K562 (cell line): ENCODE results near the gene IP6K2. TPM values are rescaled to one million over a fixed set of nuclear protein-coding genes. Genes with fewer than 3 reads are reported as not detected.
"Not testable (repeated sequence)": the region's sequence is repeated elsewhere in the genome, so short reads cannot be mapped to it uniquely, and the experiment has no call there.

Experiments used
- ATAC-seq: fragments of 200-7000 bp; cut with Tn5 transposase; 3 replicates; pipeline ENCODE4 v1.9.1; 2020; ENCODE audit warnings: moderate library complexity
- BruUV-seq: library from RNA; stranded (reverse); fragments of 400-500 nt; replicated peaks from 2 replicates; lab custom pipeline; 2021; lab: Mats Ljungman, UMichigan
- CTCF ChIA-PET: fragments of 300-600 bp; formaldehyde crosslinking; extraction: SDS; loops from one replicate; lab custom pipeline; 2021; ENCODE audit warnings: low intra/inter-chr PET ratio; lab: Yijun Ruan, JAX
- POLR2A ChIA-PET: fragments of 300-600, 350-650 bp; sonication (Branson Sonifier 250); formaldehyde crosslinking; extraction: SDS; loops from one replicate; lab custom pipeline; 2021; ENCODE audit warnings: antibody characterized with exemption, inconsistent platforms; lab: Yijun Ruan, JAX
- DNase-seq, 4 experiments: peaks; one replicate each; pipeline versions ENCODE4 v3.0.0 to v3.0.0-alpha.2; 2011 to 2018; ENCODE audit warnings: low spot score in 3 of 4, mixed read lengths in 3 of 4; ENCODE audit errors: extremely low read depth in 1 of 4
- FAIRE-seq: peaks from 2 replicates; lab custom pipeline; 2011; peaks lifted over from hg19 to GRCh38; lab: Jason Lieb, UNC
- H2AFZ ChIP-seq: 2 replicates; pipeline ENCODE4 v1.6.0; 2011; ENCODE audit warnings: low read depth, low read length, control low read depth, inconsistent platforms
- H3K27ac ChIP-seq: fragments of 200-600 bp; 3 replicates; pipeline ENCODE4 v1.8.0; 2011; ENCODE audit warnings: low read depth, mild to moderate bottlenecking, control low read depth, inconsistent platforms, low read length, moderate library complexity, mixed read lengths; ENCODE audit errors: extremely low read depth
- H3K27me3 ChIP-seq, 2 experiments: fragments of 300-600 bp in 1 of 2; 2 replicates in 1 of 2; 3 replicates in 1 of 2; pipeline versions ENCODE4 v1.6.0 to v1.8.0; 2011; ENCODE audit warnings: inconsistent platforms in 2 of 2, low read length in 2 of 2, mild to moderate bottlenecking in 1 of 2, mixed read lengths in 1 of 2, moderate library complexity in 1 of 2; ENCODE audit not compliant: control insufficient read depth in 2 of 2, insufficient read depth in 2 of 2
- H3K36me3 ChIP-seq: fragments of 300-600 bp; 3 replicates; pipeline ENCODE4 v1.8.0; 2011; ENCODE audit warnings: mild to moderate bottlenecking, low read length, inconsistent platforms; ENCODE audit not compliant: control insufficient read depth, insufficient read depth
- H3K4me1 ChIP-seq, 2 experiments: fragments of 200-600 bp in 1 of 2; replicated peaks in 1 of 2; 2 replicates in 1 of 2; 3 replicates in 1 of 2; pipeline versions ENCODE4 v1.5.1 to v1.8.0; 2011; ENCODE audit warnings: inconsistent platforms in 2 of 2, low read length in 2 of 2, mild to moderate bottlenecking in 1 of 2, mixed read lengths in 1 of 2, moderate library complexity in 1 of 2; ENCODE audit not compliant: control insufficient read depth in 2 of 2, insufficient read depth in 2 of 2
- H3K4me2 ChIP-seq: 2 replicates; pipeline ENCODE4 v1.6.1; 2011; ENCODE audit warnings: low read length, control low read depth, inconsistent platforms, mixed read lengths; ENCODE audit not compliant: insufficient read depth
- H3K4me3 ChIP-seq: fragments of 200-600 bp; sonication (generic), shearing (Covaris generic); 2 replicates; pipeline ENCODE4 v1.5.1; 2016; ENCODE audit warnings: control low read depth, inconsistent platforms
- H3K79me2 ChIP-seq: fragments of 200-600 bp; 3 replicates; pipeline ENCODE4 v1.8.0; 2011; ENCODE audit warnings: low read length, inconsistent platforms; ENCODE audit not compliant: control insufficient read depth, insufficient read depth
- H3K9ac ChIP-seq, 2 experiments: 2 replicates each; pipeline versions ENCODE4 v1.6.0 to v1.6.1; 2011; ENCODE audit warnings: low read depth in 2 of 2, low read length in 2 of 2, control low read depth in 1 of 2, inconsistent platforms in 1 of 2, mild to moderate bottlenecking in 1 of 2, mixed read lengths in 1 of 2; ENCODE audit not compliant: insufficient read depth in 1 of 2
- H3K9me1 ChIP-seq: one replicate; pipeline ENCODE4 v1.6.0; 2011; ENCODE audit warnings: inconsistent platforms, mild to moderate bottlenecking, low read length, moderate library complexity; ENCODE audit not compliant: control insufficient read depth, insufficient read depth
- H3K9me3 ChIP-seq: replicated peaks from 2 replicates; pipeline ENCODE4 v1.5.1; 2011; ENCODE audit warnings: low read depth, low read length, inconsistent platforms; ENCODE audit not compliant: control insufficient read depth, insufficient read depth
- H4K20me1 ChIP-seq: replicated peaks from 2 replicates; pipeline ENCODE4 v1.6.1; 2011; ENCODE audit warnings: low read length, inconsistent platforms, mixed read lengths; ENCODE audit not compliant: control insufficient read depth, insufficient read depth
- ILK ChIP-seq: fragments of 450-650 bp; IDR thresholded peaks from 2 replicates; pipeline ENCODE4 v1.6.1; 2016; ENCODE audit warnings: missing genetic modification characterization, low read depth, mild to moderate bottlenecking, missing compliant biosample characterization, moderate library complexity, borderline replicate concordance
- KLF16 ChIP-seq: IDR thresholded peaks from 2 replicates; pipeline ENCODE4 v1.6.1; 2016; ENCODE audit warnings: antibody characterized with exemption
- NFRKB ChIP-seq: fragments of 450-650 bp; IDR thresholded peaks from 2 replicates; pipeline ENCODE4 v1.6.1; 2016; ENCODE audit warnings: low read depth
- NR2C1 ChIP-seq, 2 experiments: fragments of 450-650 bp; IDR thresholded peaks; 2 replicates each; pipeline ENCODE4 v1.6.1; 2017; ENCODE audit warnings: mild to moderate bottlenecking in 2 of 2, antibody characterized with exemption in 1 of 2, inconsistent platforms in 1 of 2, missing compliant biosample characterization in 1 of 2, missing genetic modification characterization in 1 of 2
- TOE1 ChIP-seq, 2 experiments: fragments of 450-650 bp in 1 of 2; sonication (generic) in 1 of 2; formaldehyde crosslinking in 1 of 2; IDR thresholded peaks; 2 replicates each; pipeline versions ENCODE4 v1.7.1 to v1.8.0; 2016 to 2022; ENCODE audit warnings: borderline replicate concordance in 2 of 2, mild to moderate bottlenecking in 2 of 2, antibody characterized with exemption in 1 of 2, inconsistent platforms in 1 of 2, low read depth in 1 of 2, missing genetic modification reagents in 1 of 2, moderate library complexity in 1 of 2
- ZBTB12 ChIP-seq: fragments of 250-450 bp; sonication (Bioruptor Pico); IDR thresholded peaks from 2 replicates; pipeline ENCODE4 v1.4.0; 2020
- ZNF232 ChIP-seq: sonication (generic); formaldehyde crosslinking; IDR thresholded peaks from 2 replicates; pipeline ENCODE4 v1.8.0; 2022; ENCODE audit warnings: mild to moderate bottlenecking, missing genetic modification reagents
- WGBS: fragments of 100-300 bp; shearing (Covaris generic); methylation state at CpG from one replicate; pipeline ENCODE4 v1.1.6; 2016; ENCODE audit warnings: low coverage, mixed read lengths; ENCODE audit not compliant: insufficient coverage; ENCODE audit errors: missing lambda C conversion rate; 5-methylcytosine and 5-hydroxymethylcytosine counted together
- in situ Hi-C: fragments of 300-500 bp; cut with MboI; formaldehyde crosslinking; loops from 4 replicates; pipeline ENCODE4 v1.15.0; 2018; ENCODE audit warnings: inconsistent platforms, mixed read lengths
- intact Hi-C: fragments of 100-400 bp; cut with micrococcal nuclease; formaldehyde crosslinking; loops from 2 replicates; pipeline ENCODE4 v1.14.2; 2022
- polyA plus RNA-seq, 8 experiments: library from polyadenylated mRNA; depleted of rRNA in 4 of 8; stranded (reverse) in 5 of 8; unstranded in 3 of 8; fragments of >200 nt; fragmentation: Nextera tagmentation in 2 of 8; fragmentation: Illumina TruSeq in 1 of 8; extraction: Ambion mirVana in 2 of 8; extraction: Trizol in 1 of 8; gene quantifications; 2 replicates each; pipeline versions ENCODE4 v1.2.1 to v1.2.3, GENCODE V29; 2011 to 2014; ENCODE audit warnings: inconsistent platforms in 1 of 8, missing spikeins in 1 of 8
- total RNA-seq, 7 experiments: library from RNA; depleted of rRNA in 6 of 7; stranded (reverse); fragments of >200 nt in 6 of 7; fragmentation: Illumina TruSeq in 2 of 7; extraction: Trizol in 2 of 7; gene quantifications; 2 replicates each; pipeline versions ENCODE4 v1.2.1 to v1.2.3, GENCODE V29; 2011 to 2021; ENCODE audit warnings: low replicate concordance in 1 of 7
- TF ChIP-seq, protein P1 (sequence below): fragments of 450-650 bp; conservative IDR thresholded peaks from 2 replicates; pipeline ENCODE4 v1.6.1; 2016; ENCODE audit warnings: missing genetic modification characterization, low read depth, mild to moderate bottlenecking, missing compliant biosample characterization, moderate library complexity

The IP6K2 gene
- total and polyA plus RNA-seq, 9 of the 15 experiments (the other 6 are each of a cell fraction or from before 2014, with no cell fraction given) = 19.6 to 78.1 (median 48.0) TPM

DNA sequence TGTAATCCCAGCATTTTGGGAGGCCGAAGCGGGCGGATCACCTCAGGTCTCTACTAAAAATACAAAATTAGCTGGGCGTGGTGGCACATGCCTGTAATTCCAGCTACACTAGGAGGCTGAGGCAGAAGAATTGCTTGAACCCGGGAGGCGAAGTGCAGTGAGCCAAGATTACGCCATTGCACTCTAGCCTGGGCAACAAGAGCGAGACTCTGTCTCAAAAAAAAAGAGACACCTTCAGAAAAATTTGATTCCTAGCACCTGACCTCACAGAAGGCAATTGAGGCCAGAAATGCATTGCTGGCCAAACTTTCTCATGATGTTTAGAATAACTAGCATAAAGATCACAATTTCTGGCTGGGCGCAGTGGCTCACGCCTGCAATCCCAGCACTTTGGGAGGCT lies 24.2 kb upstream of the IP6K2 start:
- WGBS = 97% methylated on average over 8 of the region's 10 CpGs
- DNase-seq, H3K27me3 ChIP-seq, H3K9ac ChIP-seq, H3K4me2 ChIP-seq, H3K36me3 ChIP-seq, H3K9me3 ChIP-seq, H4K20me1 ChIP-seq, H3K4me3 ChIP-seq, H3K9me1 ChIP-seq, ATAC-seq, H3K79me2 ChIP-seq, FAIRE-seq, H2AFZ ChIP-seq, in situ Hi-C loops, CTCF ChIA-PET, BruUV-seq: not testable (repeated sequence)
- intact Hi-C loops = loop anchor here (2.0 to 5.0 kb wide), 3 partner anchors 106 to 212 kb away; partner anchors contain the start of genes ARIH2 and PRKAR2A
- peak overlapping the region; percentile 81; the same call in 2 of the 3 replicates for H3K27ac ChIP-seq
- peaks cover 7 to 17% of the 10 kb centered on the region in 2 experiments; a peak in 4 of 5 replicates for H3K4me1 ChIP-seq
- POLR2A ChIA-PET = interaction anchor here (0.6 to 1.0 kb wide), 3 partner anchors 10 to 163 kb away, joined by 3 to 4 read pairs (median 4); no protein-coding TSS in a partner anchor

GRCh38 chr3:48739955-48740823 lies 23.2 kb upstream of the IP6K2 start:
- H3K4me1 ChIP-seq = peaks cover 7 to 17% of the 10 kb centered on the region in 2 experiments; a peak in 4 of 5 replicates
- TF ChIP-seq ZBTB12 (CRISPR knock-in tag) (no peak), NR2C1 (IDR thresholded peaks at IDR 0.05) (peak; percentile 52; the same call in 1 of the 2 replicates), NR2C1 (tag; IDR thresholded peaks at IDR 0.05) (peak; percentile 56), ILK (tag) (no peak), KLF16 (no peak), NFRKB (no peak), ZNF232 (no peak), TOE1 (IDR thresholded peaks at IDR 0.05; ENCODE audit: borderline replicate concordance) (no peak), TOE1 (CRISPR knock-in tag; IDR thresholded peaks at IDR 0.05; ENCODE audit: borderline replicate concordance, low read depth) (no peak)
- TF ChIP-seq, protein P1, sequence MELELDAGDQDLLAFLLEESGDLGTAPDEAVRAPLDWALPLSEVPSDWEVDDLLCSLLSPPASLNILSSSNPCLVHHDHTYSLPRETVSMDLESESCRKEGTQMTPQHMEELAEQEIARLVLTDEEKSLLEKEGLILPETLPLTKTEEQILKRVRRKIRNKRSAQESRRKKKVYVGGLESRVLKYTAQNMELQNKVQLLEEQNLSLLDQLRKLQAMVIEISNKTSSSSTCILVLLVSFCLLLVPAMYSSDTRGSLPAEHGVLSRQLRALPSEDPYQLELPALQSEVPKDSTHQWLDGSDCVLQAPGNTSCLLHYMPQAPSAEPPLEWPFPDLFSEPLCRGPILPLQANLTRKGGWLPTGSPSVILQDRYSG (tag) = 0 out of 2 replicates have a peak, but pooled peaks have one; percentile 39

More at GRCh38 chr3:48739955-48740823, 23.2 kb upstream of the IP6K2 start:
- FAIRE-seq (peak; percentile 76), ATAC-seq (peak; percentile 94), DNase-seq (peak; percentile 81 to 85 (median 83))
- CTCF ChIA-PET = no interaction called here
- H3K9ac ChIP-seq = peak overlapping the region; percentile 54 to 84
- H3K9me3 ChIP-seq = no peaks in the 10 kb centered on the region
- no peaks in the 10 kb centered on the region for H3K27me3 ChIP-seq
- H3K9me1 ChIP-seq = no peaks in the 10 kb centered on the region
- H2AFZ ChIP-seq = peak overlapping the region; percentile 98
- BruUV-seq = no TSS peak
- H3K4me3 ChIP-seq = no peak overlapping the region
- WGBS = 15% methylated on average over 15 of the region's 15 CpGs
- H3K36me3 ChIP-seq = no peaks in the 10 kb centered on the region
- POLR2A ChIA-PET = interaction anchor here (0.6 to 1.6 kb wide), 12 partner anchors 14 to 510 kb away, joined by 3 to 5 read pairs (median 3); partner anchors contain the start of genes IP6K2, NDUFAF3 and PFKFB4
- intact Hi-C loops = loop anchor here (1.0 to 5.0 kb wide), 4 partner anchors 23 to 213 kb away; partner anchors contain the start of genes ARIH2, IP6K2 and PRKAR2A
- no peaks in the 10 kb centered on the region for H4K20me1 ChIP-seq
- peak overlapping the region; percentile 66 for H3K27ac ChIP-seq
- in situ Hi-C loops = no loop called here
- H3K4me2 ChIP-seq = peak overlapping the region; percentile 57
- no peaks in the 10 kb centered on the region for H3K79me2 ChIP-seq
